DND-41 (cell line): Measurements from ENCODE around the gene CARTPT.

Experiments
- ATAC-seq: fragments of 200-7000 bp; cut with Tn5 transposase; 3 replicates; pipeline ENCODE4 v1.9.1; 2021; ENCODE audit warnings: low read depth; ENCODE audit not compliant: insufficient read depth
- DNase-seq: peaks from one replicate; pipeline ENCODE4 v3.0.0-alpha.2; 2020
- H2AFZ ChIP-seq: 2 replicates; pipeline ENCODE4 v1.6.0; 2012; ENCODE audit warnings: low read depth, low read length
- H3K27ac ChIP-seq: 2 replicates; pipeline ENCODE4 v1.5.1; 2012; ENCODE audit warnings: low read length, inconsistent platforms
- H3K27me3 ChIP-seq: fragments of 200-600 bp; sonication (generic); 2 replicates; pipeline ENCODE4 v1.6.0; 2012; ENCODE audit warnings: low read length, mild to moderate bottlenecking, inconsistent platforms; ENCODE audit not compliant: insufficient read depth, poor library complexity
- H3K36me3 ChIP-seq: 2 replicates; pipeline ENCODE4 v1.5.1; 2012; ENCODE audit warnings: low read length, inconsistent platforms; ENCODE audit not compliant: insufficient read depth
- H3K4me1 ChIP-seq: 2 replicates; pipeline ENCODE4 v1.5.1; 2012; ENCODE audit warnings: mild to moderate bottlenecking, low read length; ENCODE audit not compliant: insufficient read depth
- H3K4me2 ChIP-seq: 2 replicates; pipeline ENCODE4 v1.6.0; 2012; ENCODE audit warnings: mild to moderate bottlenecking, moderate library complexity, low read length, inconsistent platforms; ENCODE audit not compliant: insufficient read depth
- H3K4me3 ChIP-seq, 2 experiments: fragments of 200-600 bp in 1 of 2; shearing (Covaris generic) in 1 of 2; 2 replicates each; pipeline ENCODE4 v1.5.1; 2012 to 2016; ENCODE audit warnings: inconsistent platforms in 2 of 2, low read length in 2 of 2, mild to moderate bottlenecking in 2 of 2, low read depth in 1 of 2, moderate library complexity in 1 of 2
- H3K79me2 ChIP-seq: 2 replicates; pipeline ENCODE4 v1.6.0; 2012; ENCODE audit warnings: low read length, inconsistent platforms; ENCODE audit not compliant: insufficient read depth
- H3K9ac ChIP-seq: 2 replicates; pipeline ENCODE4 v1.6.0; 2012; ENCODE audit warnings: low read depth, mild to moderate bottlenecking, inconsistent platforms, low read length, moderate library complexity
- H3K9me3 ChIP-seq: 2 replicates; pipeline ENCODE4 v1.5.1; 2012; ENCODE audit warnings: low read length, moderate library complexity, mild to moderate bottlenecking, inconsistent platforms; ENCODE audit not compliant: insufficient read depth, severe bottlenecking
- H4K20me1 ChIP-seq: 2 replicates; pipeline ENCODE4 v1.6.0; 2012; ENCODE audit warnings: low read length; ENCODE audit not compliant: insufficient read depth
- CTCF ChIP-seq: IDR thresholded peaks from 2 replicates; pipeline ENCODE4 v1.5.1; 2012; ENCODE audit warnings: borderline replicate concordance, low read length, moderate library complexity, mild to moderate bottlenecking; ENCODE audit not compliant: poor library complexity, severe bottlenecking; ENCODE audit errors: extremely low read depth
- EZH2 ChIP-seq: IDR thresholded peaks from 3 replicates; pipeline ENCODE4 v1.6.1; 2012; ENCODE audit warnings: borderline replicate concordance, low read depth, mild to moderate bottlenecking, moderate library complexity, low read length, inconsistent platforms; ENCODE audit not compliant: severe bottlenecking

The CARTPT gene

GRCh38 chr5:71751422-71751821 lies 32.3 kb downstream of the CARTPT start:
- no peak for ATAC-seq
- no peak overlapping the region for H3K4me2 ChIP-seq
- peaks cover 3% of the 10 kb centered on the region for H3K27me3 ChIP-seq
- no peak for DNase-seq
- H3K27ac ChIP-seq: no peak overlapping the region
- no peaks in the 10 kb centered on the region for H3K4me1 ChIP-seq
- no peak overlapping the region for H2AFZ ChIP-seq
- TF ChIP-seq EZH2: no peak
- TF ChIP-seq CTCF: no peak
- no peak overlapping the region for H3K9ac ChIP-seq
- H4K20me1 ChIP-seq: no peaks in the 10 kb centered on the region
- no peaks in the 10 kb centered on the region for H3K36me3 ChIP-seq
- no peak overlapping the region for H3K4me3 ChIP-seq
- H3K9me3 ChIP-seq: no peaks in the 10 kb centered on the region
- H3K79me2 ChIP-seq: no peaks in the 10 kb centered on the region

- no peak overlapping the region for H3K27ac ChIP-seq
- no peaks in the 10 kb centered on the region for H4K20me1 ChIP-seq
- no peaks in the 10 kb centered on the region for H3K4me1 ChIP-seq
- no peak overlapping the region for H3K4me3 ChIP-seq
- DNase-seq (no peak), ATAC-seq (no peak)
- TF ChIP-seq CTCF (no peak), EZH2 (no peak)
- H3K9me3 ChIP-seq: no peaks in the 10 kb centered on the region
- no peak overlapping the region for H3K9ac ChIP-seq
- no peaks in the 10 kb centered on the region for H3K36me3 ChIP-seq
- H3K4me2 ChIP-seq: no peak overlapping the region
- peaks cover 3% of the 10 kb centered on the region for H3K27me3 ChIP-seq
- no peak overlapping the region for H2AFZ ChIP-seq
- no peaks in the 10 kb centered on the region for H3K79me2 ChIP-seq
These were observed 33.5 kb downstream of the CARTPT start for GRCh38 chr5:71752441-71753190.

- no peak for TF ChIP-seq EZH2
- peak; percentile 58 for TF ChIP-seq CTCF
- Histone ChIP-seq H2AFZ (no peak overlapping the region), H3K79me2 (no peaks in the 10 kb centered on the region), H3K9ac (no peak overlapping the region), H4K20me1 (no peaks in the 10 kb centered on the region), H3K4me2 (no peak overlapping the region), H3K36me3 (no peaks in the 10 kb centered on the region), H3K9me3 (no peaks in the 10 kb centered on the region), H3K27me3 (peaks cover 3% of the 10 kb centered on the region), H3K4me1 (no peaks in the 10 kb centered on the region), H3K27ac (no peak overlapping the region), H3K4me3 (no peak overlapping the region)
- DNase-seq: peak; percentile 18
- peak; percentile 68; the same call in 2 of the 3 replicates for ATAC-seq
These were observed 38.8 kb downstream of the CARTPT start for GRCh38 chr5:71757590-71758543.
